ENCODE results near the gene SMIM7.

The SMIM7 gene

GRCh38 chr19:16596399-16596798 is 63.5 kb downstream of the SMIM7 start:
- no peaks in the 10 kb centered on the region for H3K27me3 ChIP-seq
- no peak overlapping the region for H3K4me3 ChIP-seq (ENCODE audit: low read depth, low read length)
- DNase-seq: no peak
- H3K4me1 ChIP-seq: peaks cover 14% of the 10 kb centered on the region
- H3K9me3 ChIP-seq: no peaks in the 10 kb centered on the region
- H3K36me3 ChIP-seq: no peaks in the 10 kb centered on the region
- TF ChIP-seq CTCF (IDR thresholded peaks at IDR 0.05; ENCODE audit: low read depth, low read length): no peak

Data from BE2C (cell line).